ENCODE results near the gene ANO7.
A peak's percentile ranks its signal among the peaks of the same experiment; 100 is the strongest.

Gene ANO7

DNA sequence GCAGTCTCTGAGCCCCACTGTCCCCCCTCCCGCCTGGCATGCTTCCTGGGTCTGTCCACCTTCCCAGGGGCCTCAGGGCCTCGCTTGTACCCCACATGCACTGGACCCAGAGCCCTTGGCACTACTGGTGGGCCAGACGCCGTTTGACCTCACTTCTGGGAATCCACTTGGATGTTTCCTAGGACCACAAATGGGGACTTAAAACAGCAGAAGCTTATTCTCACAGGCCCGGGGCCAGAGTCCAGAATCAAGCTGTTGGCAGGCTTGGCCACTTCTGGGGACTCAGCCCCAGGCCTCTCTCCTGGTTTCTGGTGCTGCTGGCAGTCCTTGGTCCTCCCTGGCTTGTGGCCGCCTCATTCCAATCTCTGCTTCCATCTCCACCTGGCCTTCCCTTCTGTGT is 19.6 kb downstream of the ANO7 start:
- DNase-seq (ENCODE audit: low spot score): no peak

DNA sequence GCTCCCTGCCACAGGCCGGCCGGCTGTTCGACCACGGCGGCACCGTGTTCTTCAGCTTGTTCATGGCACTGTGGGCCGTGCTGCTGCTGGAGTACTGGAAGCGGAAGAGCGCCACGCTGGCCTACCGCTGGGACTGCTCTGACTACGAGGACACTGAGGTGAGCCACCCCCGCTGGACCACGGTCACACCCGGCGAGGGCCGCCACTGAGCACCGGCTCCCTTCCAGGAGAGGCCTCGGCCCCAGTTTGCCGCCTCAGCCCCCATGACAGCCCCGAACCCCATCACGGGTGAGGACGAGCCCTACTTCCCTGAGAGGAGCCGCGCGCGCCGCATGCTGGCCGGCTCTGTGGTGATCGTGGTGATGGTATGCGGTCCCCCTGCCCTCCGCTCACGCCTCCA is 20.8 kb downstream of the ANO7 start:
- DNase-seq (ENCODE audit: low spot score): no peak

DNA sequence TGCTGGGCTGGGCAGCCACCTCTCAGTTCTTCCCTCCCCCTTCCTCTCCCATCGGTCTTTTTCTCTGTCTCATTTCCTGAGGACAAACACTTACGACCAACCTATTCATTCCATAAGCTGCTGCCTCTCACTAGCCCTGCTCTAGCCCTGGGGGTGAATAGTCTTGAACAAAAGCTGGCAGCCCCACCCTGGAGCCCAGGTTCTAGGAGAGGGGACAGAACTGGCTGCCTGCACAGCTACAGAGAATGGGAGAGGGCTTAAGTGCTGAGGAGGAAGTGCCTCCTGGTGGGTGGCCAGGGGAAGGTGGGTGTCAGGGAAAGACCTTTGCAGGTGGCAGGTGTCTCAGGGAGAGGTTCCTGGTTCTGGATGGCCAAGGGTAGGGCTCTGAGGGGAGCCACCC is 22.8 kb downstream of the ANO7 start:
- no peak for DNase-seq (ENCODE audit: low spot score)

DNA sequence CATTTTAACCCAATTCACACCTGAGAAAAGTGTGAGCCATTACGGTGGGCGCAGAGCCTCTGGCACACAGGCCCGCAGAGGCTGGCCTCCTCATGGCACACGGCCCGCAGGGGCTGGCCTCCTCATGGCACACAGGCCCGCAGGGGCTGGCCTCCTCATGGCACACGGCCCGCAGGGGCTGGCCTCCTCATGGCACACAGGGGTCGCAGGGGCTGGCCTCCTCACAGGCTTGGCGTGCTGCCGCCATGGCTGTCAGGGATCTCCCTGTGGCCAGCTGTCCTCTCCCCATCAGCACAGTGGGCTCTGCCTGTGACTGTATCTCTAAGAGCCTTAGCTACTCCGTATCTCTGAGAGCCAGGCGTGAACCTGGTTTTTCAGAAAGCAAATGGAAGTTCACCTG is 24.6 kb downstream of the ANO7 start:
- no peak for DNase-seq (ENCODE audit: low spot score)

DNA sequence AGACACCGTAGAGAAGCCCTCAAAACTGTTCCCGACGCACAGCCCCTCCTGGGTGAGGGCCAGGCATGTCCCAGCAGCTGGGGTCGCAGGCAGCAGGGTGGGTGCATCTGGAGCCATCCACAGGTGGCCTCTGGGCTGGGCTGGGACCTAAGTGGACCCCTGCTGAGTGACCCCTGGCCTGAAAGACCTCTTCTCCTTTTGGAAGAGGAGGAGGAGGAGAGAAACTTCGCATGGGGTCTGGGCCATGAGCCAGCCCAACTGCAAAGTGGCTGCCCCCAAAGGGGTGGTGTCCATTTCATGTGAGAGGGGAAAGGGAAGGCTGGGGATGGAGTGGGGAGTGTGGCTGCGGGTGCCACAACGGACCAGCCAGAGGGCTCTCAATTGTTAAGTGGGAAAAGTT is 25.1 kb downstream of the ANO7 start:
- no peak for DNase-seq (ENCODE audit: low spot score)

DNA sequence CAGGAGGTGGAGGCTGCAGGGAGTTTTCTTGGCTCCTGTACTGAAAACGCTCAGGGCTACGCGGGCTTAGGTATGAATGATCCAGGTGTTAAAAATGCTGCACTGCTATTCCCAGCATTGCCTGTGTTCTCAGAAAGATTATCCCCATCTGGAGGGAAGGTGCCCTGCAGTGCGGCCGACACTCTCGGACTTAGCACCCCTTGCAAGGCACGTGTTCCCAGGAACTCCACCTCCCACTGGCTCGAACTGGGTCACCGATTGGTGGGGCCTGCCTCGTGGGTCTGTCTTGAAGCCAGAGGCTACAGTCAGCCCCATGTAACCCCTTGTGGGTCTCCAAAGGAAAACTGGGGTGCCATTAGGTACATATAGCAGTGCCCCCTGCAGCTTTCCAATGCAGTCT is 25.7 kb downstream of the ANO7 start:
- DNase-seq (ENCODE audit: low spot score): no peak

DNA sequence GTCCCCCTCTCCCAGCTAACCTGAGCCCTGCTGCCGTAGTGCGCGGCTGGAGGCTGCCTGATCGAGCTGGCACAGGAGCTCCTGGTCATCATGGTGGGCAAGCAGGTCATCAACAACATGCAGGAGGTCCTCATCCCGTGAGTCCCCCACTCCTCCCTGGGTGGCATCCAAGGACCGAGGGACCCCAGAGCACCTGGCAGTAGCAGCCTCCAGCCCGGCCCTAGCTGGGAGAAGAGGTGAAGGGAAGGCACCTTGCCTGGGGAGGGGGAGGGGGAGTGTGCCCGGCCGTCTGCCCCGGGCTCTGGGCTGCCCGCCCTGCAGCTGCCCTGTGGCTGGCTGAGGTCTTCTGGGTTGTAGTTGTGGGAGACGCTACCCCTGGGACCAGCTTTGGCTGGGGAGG is 26.3 kb downstream of the ANO7 start:
- no peak for DNase-seq (ENCODE audit: low spot score)

DNA sequence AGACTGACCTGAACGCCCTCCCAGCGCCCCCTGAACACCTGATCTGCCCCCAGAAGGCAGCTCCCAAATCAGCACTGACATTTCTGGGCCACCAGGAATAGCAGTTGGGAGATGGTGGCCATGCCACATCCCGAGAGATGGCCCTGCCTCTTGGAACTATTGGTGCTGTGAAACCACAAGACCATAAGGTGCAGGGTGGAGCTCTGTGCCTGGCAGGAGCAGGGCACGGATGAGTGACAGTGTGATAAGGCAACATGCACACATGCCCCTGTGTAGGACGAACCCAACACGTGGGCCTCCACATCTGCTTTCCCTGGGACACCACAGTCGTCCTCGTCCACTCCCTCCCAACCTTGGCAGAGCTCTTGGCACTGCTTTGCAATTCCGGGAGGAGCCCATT is 26.9 kb downstream of the ANO7 start:
- no peak for DNase-seq (ENCODE audit: low spot score)

DNA sequence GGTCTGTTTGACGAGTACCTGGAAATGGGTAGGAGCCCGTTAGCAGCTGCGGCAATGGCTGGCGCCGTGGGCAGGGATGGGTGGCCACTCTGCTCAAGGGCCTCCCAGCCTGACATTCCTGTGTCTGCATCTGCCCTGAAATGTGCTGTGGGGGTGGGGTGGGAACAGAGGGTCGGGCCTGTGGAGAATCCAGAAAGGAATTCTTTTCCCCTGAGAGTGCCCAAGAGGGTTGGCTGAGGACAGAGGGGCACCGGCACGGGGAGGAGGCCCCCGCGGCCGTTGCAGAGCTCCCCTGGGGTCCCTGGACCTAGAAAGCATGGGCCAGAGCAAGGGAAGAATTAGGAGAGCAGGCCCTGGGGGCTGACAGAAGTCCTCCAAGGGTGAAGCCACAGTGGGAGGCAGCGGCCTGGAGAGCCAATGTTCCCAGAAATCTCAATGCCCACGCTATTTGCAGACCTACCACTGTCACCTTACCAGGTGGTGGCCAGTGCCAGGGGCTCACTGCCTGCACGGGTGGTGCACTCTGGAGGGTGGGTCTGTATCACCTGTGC is 27.8 kb downstream of the ANO7 start:
- DNase-seq (ENCODE audit: low spot score): peak; percentile 61

DNA sequence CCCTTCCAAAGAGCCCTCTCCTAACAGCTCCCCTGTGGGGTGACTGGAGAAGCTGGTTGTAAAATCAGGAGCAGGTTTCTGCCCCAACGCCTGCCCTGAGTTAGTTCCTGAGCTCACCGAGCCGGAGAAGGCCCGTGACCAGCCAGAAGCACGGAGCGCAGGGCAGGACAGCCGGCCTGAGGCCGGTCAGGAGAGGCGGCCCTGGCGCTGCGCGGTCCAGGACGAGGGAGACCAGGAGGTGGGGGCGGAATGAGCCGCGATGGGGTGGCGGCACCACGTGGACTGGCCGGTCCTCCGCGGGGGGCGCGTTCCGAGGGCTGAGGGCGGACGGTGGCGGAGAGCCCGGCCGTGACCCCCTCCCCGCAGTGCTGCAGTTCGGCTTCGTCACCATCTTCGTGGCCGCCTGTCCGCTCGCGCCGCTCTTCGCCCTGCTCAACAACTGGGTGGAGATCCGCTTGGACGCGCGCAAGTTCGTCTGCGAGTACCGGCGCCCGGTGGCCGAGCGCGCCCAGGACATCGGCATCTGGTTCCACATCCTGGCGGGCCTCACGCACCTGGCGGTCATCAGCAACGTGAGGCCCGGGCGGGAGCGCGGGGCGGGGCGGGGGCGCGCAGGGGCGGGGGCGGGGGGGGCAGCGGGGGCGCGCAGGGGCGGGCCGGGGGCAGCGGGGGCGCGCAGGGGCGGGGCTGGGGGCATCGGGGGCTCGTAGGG is 29.0 kb downstream of the ANO7 start:
- DNase-seq (ENCODE audit: low spot score): peak; percentile 85

DNA sequence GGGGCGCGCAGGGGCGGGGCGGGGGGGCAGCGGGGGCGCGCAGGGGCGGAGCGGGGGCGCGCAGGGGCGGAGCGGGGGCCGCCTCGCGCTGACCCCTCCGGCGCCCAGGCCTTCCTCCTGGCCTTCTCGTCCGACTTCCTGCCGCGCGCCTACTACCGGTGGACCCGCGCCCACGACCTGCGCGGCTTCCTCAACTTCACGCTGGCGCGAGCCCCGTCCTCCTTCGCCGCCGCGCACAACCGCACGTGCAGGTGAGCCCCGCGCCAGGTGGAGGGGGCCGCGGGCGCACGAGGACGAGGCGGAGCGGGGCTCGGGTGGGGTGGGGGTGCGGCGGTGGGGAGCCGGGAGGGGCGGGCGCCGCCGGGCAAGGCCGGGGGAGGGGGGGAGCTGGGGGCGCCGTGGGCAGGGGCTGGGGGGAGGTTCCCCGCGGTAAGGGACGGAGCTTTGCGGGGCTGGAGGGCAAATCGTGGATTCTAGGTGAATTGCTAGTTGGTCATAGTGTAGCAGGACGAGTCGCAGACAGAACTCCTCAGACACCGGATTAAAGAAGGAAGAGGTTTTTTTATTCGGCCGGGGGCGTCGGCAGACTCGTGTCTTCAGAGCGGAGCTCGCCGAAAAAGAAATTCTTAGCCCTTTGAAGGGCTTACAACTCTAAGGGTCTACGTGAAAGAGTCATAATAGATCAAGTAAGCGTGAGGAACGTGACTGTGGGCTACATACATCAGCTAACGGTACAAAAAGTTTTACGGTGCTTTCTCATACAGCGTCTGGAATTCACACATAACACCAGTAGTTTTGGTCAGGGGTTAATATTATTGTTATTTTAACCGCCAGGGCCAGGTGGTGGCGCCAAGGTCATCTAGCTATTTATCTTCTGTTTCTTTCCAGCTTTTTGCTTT is 29.9 kb downstream of the ANO7 start:
- peak; percentile 52 for DNase-seq (ENCODE audit: low spot score)

DNA sequence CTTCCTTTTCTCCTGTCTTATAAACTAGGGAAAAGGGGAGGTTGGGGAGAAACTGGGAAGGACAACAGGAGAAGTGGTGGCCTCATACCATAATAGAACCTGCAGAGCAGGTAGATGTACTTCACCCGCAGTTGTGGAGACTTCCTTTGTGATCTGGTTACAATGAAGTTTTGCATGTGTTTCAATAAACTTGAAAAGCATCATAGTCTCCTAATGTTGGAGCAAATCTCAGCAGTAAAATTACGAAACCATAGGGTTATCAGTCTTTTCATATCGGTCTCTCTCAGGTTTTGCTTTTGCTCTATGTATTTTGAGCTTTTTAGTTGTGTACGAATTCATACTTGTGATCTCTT is 30.5 kb downstream of the ANO7 start:
- no peak for DNase-seq (ENCODE audit: low spot score)

DNA sequence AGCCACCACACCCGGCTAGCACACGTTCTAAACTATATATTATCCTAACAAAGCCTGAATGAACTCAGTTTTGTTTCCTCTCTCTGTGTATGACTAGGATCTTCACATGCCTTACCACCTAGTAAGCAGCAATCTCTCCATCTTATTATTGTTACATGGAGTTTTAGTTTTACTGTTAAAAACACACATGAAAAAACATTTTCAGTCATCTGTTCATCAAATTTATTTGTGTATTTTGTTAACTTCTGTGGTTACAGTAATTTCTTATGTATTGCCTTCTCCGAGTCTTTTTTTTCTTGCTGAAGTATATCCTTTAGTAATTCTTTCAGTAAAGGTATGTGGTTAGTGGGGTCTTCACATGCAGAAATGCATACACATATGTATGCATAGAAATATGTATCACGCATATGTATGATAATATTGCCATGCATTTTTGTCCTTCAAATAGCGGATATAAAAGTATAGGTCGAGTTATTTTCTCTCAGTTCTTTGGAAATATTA is 31.4 kb downstream of the ANO7 start:
- DNase-seq (ENCODE audit: low spot score): no peak

DNA sequence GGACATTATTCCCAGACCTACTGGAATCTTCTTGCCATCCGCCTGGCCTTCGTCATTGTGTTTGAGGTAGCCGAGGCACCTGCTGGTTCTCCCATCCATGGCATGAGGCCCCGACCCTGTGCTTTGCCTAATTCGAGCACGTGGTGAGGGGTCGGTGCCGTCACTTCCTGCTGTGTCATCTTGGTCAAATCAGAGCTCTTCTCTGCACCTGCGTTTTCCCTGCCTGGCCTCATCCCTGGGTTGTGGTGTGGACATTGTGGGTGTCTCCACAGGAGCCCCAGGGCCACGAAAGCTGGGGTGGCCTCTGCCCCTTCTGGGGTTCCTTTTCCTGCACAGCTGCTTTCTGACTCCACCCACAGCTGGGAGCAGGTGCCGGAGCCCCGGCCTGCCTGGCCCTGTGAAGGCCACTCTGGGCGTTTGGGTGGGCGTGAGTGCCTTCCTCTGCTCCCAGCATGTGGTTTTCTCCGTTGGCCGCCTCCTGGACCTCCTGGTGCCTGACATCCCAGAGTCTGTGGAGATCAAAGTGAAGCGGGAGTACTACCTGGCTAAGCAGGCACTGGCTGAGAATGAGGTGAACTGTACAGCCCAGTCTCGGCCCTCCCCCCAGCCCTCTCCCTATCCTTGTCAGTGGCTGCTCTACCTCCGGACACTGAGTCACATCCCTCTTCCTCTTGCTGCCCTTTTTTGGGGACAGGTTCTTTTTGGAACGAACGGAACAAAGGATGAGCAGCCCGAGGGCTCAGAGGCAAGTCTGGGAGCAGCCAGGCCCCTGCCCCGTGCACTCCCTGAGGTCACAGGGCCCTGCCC is 34.9 kb downstream of the ANO7 start:
- peak; percentile 43 for DNase-seq (ENCODE audit: low spot score)

DNA sequence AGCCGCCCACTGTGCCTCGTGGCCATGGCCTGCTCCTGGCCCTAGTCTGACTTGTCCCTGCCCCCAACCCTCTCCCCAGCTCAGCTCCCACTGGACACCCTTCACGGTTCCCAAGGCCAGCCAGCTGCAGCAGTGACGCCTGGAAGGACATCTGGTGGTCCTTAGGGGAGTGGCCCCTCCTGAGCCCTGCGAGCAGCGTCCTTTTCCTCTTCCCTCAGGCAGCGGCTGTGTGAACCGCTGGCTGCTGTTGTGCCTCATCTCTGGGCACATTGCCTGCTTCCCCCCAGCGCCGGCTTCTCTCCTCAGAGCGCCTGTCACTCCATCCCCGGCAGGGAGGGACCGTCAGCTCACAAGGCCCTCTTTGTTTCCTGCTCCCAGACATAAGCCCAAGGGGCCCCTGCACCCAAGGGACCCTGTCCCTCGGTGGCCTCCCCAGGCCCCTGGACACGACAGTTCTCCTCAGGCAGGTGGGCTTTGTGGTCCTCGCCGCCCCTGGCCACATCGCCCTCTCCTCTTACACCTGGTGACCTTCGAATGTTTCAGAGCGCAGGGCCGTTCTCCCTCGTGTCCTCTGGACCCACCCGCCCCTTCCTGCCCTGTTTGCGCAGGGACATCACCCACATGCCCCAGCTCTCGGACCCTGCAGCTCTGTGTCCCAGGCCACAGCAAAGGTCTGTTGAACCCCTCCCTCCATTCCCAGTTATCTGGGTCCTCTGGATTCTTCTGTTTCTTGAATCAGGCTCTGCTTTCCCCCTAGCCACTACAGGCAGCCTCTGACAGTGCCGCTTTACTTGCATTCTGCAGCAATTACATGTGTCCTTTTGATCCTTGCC is 35.8 kb downstream of the ANO7 start:
- DNase-seq (ENCODE audit: low spot score): peak; percentile 47

DNA sequence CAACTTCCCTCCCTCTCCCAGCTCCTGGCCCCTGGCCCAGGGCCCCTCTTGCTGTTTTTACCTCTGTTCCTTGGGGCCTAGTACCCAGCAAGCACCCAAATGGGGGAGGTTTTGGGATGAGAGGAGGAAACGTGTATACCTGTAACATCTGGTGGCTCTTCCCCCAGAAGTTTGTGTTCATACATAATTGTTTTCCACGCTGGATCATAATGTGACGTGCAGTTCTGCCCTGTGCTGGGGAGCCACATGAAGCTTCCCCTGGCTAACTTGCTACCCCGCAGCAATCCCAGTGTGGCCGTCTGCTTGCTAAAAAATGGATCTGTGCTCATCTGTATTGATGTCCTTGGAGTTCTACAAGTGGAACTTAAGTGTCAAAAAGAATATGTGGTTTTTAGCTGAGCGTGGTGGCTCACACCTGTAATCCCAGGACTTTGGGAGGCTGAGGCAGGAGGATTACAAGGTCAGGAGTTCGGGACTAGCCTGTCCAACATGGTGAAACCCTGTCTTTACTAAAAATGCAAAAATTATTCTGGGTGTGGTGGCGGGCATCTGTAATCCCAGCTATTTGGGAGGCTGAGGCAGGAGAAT is 36.5 kb downstream of the ANO7 start:
- no peak for DNase-seq (ENCODE audit: low spot score)

DNA sequence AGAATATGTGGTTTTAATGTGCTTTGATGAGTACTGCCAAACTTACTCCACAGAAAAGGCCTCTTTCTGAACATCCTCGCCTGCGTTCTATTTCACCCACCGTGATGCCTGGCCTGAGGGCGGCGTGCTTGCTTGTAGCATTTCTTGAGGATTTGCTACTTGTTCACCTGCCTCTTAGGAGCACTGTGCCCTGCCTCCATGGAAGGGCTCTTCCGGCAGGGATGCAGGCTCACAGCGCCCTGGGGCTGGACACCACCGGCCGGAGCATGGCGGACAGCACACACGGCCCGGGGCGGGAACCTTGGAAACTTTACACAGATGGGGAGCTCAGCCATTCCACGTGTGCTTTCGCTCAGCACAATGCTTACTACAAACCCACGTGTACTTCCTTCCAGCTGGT is 37.1 kb downstream of the ANO7 start:
- no peak for DNase-seq (ENCODE audit: low spot score)

DNA sequence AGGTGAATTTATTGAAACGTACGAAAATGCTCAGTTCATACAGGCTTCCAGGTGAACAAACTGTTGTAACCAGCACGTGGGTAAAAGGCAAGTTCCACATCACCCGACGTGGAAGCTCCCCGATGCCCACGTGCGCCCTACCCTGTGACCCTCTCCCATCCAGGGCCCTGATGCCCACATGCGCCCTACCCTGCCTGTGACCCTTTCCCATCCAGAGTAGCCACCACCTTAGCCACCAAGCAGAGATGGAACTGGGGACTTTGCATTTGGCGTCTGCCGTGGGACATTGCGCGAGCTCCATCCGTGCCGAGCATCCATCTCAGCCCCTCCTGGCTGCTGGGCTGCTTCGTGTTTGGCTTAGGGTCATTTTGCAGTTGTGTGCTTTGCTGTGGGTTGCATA is 37.5 kb downstream of the ANO7 start:
- no peak for DNase-seq (ENCODE audit: low spot score)

DNA sequence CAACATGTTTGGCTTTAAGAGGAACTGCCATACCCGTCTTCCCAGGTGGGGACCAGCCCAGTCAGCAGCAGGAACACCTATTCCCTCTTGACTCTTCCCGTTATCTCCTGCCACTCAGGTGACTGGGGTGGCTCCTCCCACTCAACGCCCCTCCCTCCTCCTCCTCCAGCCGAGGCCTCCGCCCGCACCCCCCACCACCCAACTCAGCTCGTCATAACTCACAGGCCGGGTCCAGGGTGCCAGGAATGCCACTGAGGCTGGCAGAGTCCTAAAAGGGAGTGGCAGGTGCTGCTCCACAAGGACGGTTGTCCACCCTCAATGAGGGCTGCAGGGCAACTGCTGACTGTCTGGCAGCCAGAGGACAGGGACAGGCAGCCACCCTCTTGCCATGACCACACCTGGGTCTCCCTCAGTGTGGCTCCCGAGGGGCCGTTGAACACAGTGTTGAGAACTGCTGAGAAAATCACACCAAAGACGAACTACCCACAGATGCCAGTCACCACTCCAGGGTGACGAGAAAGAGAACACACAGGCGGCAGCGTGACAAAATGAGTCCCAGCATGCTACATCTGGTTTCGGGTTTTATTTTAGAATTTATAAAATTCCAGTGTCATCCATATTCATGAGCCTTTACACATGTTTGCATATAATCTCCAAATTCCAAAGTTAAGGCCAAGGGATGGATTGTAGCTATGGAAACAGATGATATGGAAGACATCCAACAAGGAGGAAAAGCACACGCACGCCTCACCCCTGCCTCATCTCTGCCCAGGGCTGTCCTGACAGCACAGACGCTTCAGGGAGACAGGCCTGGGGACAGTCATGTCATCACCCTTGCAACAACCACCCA is 38.5 kb downstream of the ANO7 start:
- DNase-seq (ENCODE audit: low spot score): no peak

DNA sequence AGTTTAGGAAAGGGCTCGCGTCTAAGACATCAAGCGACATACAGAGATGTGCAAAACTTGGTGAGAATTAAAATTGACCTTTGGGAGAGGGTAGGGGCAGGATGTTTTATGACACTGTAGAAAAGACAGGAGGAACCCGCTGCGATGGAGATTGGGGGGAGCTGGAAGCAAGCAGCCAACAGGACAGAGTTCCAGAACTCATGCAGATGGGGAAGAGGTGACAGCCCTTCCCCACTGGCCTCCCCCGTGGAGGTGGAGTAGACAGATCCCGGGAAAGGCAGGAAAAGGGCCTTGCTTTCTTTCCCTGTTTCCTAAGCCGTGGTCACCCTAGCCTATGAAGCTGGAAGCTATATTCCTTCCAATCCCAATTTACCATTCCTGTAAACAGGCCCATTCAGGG is 39.1 kb downstream of the ANO7 start:
- DNase-seq (ENCODE audit: low spot score): no peak

Data from hepatic stellate cell (primary cell).